HepG2 (cell line): ENCODE results near the gene RIT2.

Source experiments
- NFATC3 ChIP-seq: sonication (generic); formaldehyde crosslinking; IDR thresholded peaks from 2 replicates; pipeline ENCODE4 v1.5.1; 2020; ENCODE audit warnings: mild to moderate bottlenecking, missing genetic modification reagents
- YY1 ChIP-seq: IDR thresholded peaks from 2 replicates; pipeline ENCODE4 v1.6.1; 2011; ENCODE audit warnings: low read length, low read depth, moderate library complexity, mild to moderate bottlenecking; ENCODE audit not compliant: insufficient read depth, insufficient replicate concordance

- TF ChIP-seq NFATC3 (CRISPR knock-in tag), result no peak
- TF ChIP-seq YY1, result no peak
Measured at GRCh38 chr18:42798606-42799170, 316.8 kb downstream of the RIT2 start.
